NCI-H1436 (cell line): Measurements from ENCODE around the gene GRAMD1C.

Source experiments
- DNase-seq: peaks from one replicate; lab custom pipeline; 2025; lab: John Stamatoyannopoulos, UW

GRAMD1C gene

GRCh38 chr3:113952921-113953320, 114.3 kb downstream of the GRAMD1C start:
- DNase-seq, result no peak

GRCh38 chr3:113953677-113954076, 115.1 kb downstream of the GRAMD1C start:
- no peak for DNase-seq

GRCh38 chr3:113954091-113954685, 115.6 kb downstream of the GRAMD1C start:
- DNase-seq, result no peak

GRCh38 chr3:113963879-113964278, 125.3 kb downstream of the GRAMD1C start:
- no peak for DNase-seq

- DNase-seq, result no peak
Observed at GRCh38 chr3:113966172-113966571, 127.6 kb downstream of the GRAMD1C start.

- no peak for DNase-seq
Observed at GRCh38 chr3:113968986-113969385, 130.4 kb downstream of the GRAMD1C start.

- no peak for DNase-seq
Observed at GRCh38 chr3:113977822-113978221, 139.2 kb downstream of the GRAMD1C start.

- DNase-seq, result no peak
Observed at GRCh38 chr3:113979916-113980315, 141.3 kb downstream of the GRAMD1C start.

- DNase-seq, result no peak
Observed at GRCh38 chr3:113981803-113982202, 143.2 kb downstream of the GRAMD1C start.

- no peak for DNase-seq
Observed at GRCh38 chr3:113983544-113983943, 145.0 kb downstream of the GRAMD1C start.

- no peak for DNase-seq
Observed at GRCh38 chr3:113985541-113985940, 147.0 kb downstream of the GRAMD1C start.
